Naive thymus-derived CD4-positive, alpha-beta T cell (primary cell): ENCODE measurements around the gene PIGT. TPM values are rescaled to one million over a fixed set of nuclear protein-coding genes. Genes with fewer than 3 reads are reported as not detected.

ENCODE experiments used
- ATAC-seq: fragments of 150-1000 bp; cut with Tn5 transposase; 2 replicates; pipeline ENCODE4 v1.10.0; 2021; ENCODE audit warnings: mild to moderate bottlenecking, moderate library complexity
- CTCF ChIA-PET: fragments of 350-600 bp; sonication (Branson Sonifier 250); formaldehyde crosslinking; loops from one replicate; lab custom pipeline; 2021; ENCODE audit warnings: antibody characterized with exemption; lab: Charles Lee
- POLR2A ChIA-PET: fragments of 350-600 bp; sonication (Branson Sonifier 250); formaldehyde crosslinking; loops from one replicate; lab custom pipeline; 2021; ENCODE audit warnings: antibody characterized with exemption, inconsistent platforms; lab: Charles Lee
- DNase-seq, 9 donors: peaks; one replicate each; pipeline versions ENCODE4 v3.0.0 to v3.0.0-alpha.2; 2020 to 2022; ENCODE audit warnings: mixed read lengths in 1 of 9
- H3K27ac ChIP-seq: one replicate; pipeline ENCODE4 v1.7.0; 2013; ENCODE audit warnings: mild to moderate bottlenecking, low read depth, low read length, moderate library complexity
- H3K27me3 ChIP-seq, 2 donors: one replicate each; pipeline ENCODE4 v1.7.0; 2013; ENCODE audit warnings: low read length in 2 of 2, mild to moderate bottlenecking in 2 of 2, moderate library complexity in 2 of 2; ENCODE audit not compliant: control insufficient read depth in 2 of 2, insufficient read depth in 2 of 2
- H3K36me3 ChIP-seq, 3 experiments: 1 replicate in 2 of 3; 2 replicates in 1 of 3; pipeline ENCODE4 v1.7.0; 2013; ENCODE audit warnings: low read length in 3 of 3, mild to moderate bottlenecking in 3 of 3, moderate library complexity in 1 of 3; ENCODE audit not compliant: insufficient read depth in 3 of 3, control insufficient read depth in 2 of 3
- H3K4me1 ChIP-seq, 2 donors: one replicate each; pipeline ENCODE4 v1.7.0; 2013; ENCODE audit warnings: low read length in 2 of 2, mild to moderate bottlenecking in 2 of 2, moderate library complexity in 1 of 2; ENCODE audit not compliant: control insufficient read depth in 2 of 2, insufficient read depth in 2 of 2
- H3K4me3 ChIP-seq: 2 replicates; pipeline ENCODE4 v1.7.0; 2013; ENCODE audit warnings: mild to moderate bottlenecking, low read length
- H3K9me3 ChIP-seq, 3 experiments: 1 replicate in 2 of 3; 2 replicates in 1 of 3; pipeline ENCODE4 v1.7.0; 2013; ENCODE audit warnings: low read length in 3 of 3; ENCODE audit not compliant: control insufficient read depth in 2 of 3
- H3K27ac Mint-ChIP-seq, 9 donors: one replicate each; pipeline ENCODE4 v1.8.0; 2020 to 2022; ENCODE audit warnings: mixed read lengths in 9 of 9, mild to moderate bottlenecking in 8 of 9, moderate library complexity in 5 of 9, inconsistent platforms in 2 of 9
- H3K27me3 Mint-ChIP-seq, 5 donors: one replicate each; pipeline ENCODE4 v1.8.0; 2021 to 2022; ENCODE audit warnings: mixed read lengths in 5 of 5, mild to moderate bottlenecking in 1 of 5
- H3K36me3 Mint-ChIP-seq, 5 donors: one replicate each; pipeline ENCODE4 v1.8.0; 2020 to 2022; ENCODE audit warnings: mixed read lengths in 5 of 5, mild to moderate bottlenecking in 3 of 5, inconsistent platforms in 1 of 5
- H3K4me1 Mint-ChIP-seq, 7 donors: one replicate each; pipeline ENCODE4 v1.8.0; 2020 to 2022; ENCODE audit warnings: mixed read lengths in 7 of 7, mild to moderate bottlenecking in 3 of 7, inconsistent platforms in 1 of 7
- H3K4me3 Mint-ChIP-seq, 10 donors: one replicate each; pipeline ENCODE4 v1.8.0; 2020 to 2022; ENCODE audit warnings: mild to moderate bottlenecking in 10 of 10, mixed read lengths in 10 of 10, moderate library complexity in 6 of 10, inconsistent platforms in 2 of 10
- H3K9me3 Mint-ChIP-seq, 11 donors: one replicate each; pipeline ENCODE4 v1.8.0; 2020 to 2022; ENCODE audit warnings: mixed read lengths in 11 of 11, mild to moderate bottlenecking in 4 of 11, inconsistent platforms in 1 of 11, moderate library complexity in 1 of 11
- intact Hi-C, 2 donors: fragments of 100-400 bp; cut with micrococcal nuclease; formaldehyde crosslinking; loops; one replicate each; pipeline ENCODE4 v1.15.1; 2023
- polyA plus RNA-seq, 2 donors: library from polyadenylated mRNA; unstranded; fragments of 300-500 nt; fragmentation: Illumina TruSeq; gene quantifications; one replicate each; pipeline ENCODE4 v1.2.3, GENCODE V29; 2021
- total RNA-seq, 6 experiments: library from RNA in 5 of 6; stranded (reverse) in 5 of 6; gene quantifications; 1 replicate in 5 of 6; 2 replicates in 1 of 6; pipeline ENCODE4 v1.2.3 and lab custom pipeline; 2021 to 2026

PIGT gene
- total and polyA plus RNA-seq, 7 experiments from 2014 or later = 78.7 to 140 (median 85.0) TPM

DNA sequence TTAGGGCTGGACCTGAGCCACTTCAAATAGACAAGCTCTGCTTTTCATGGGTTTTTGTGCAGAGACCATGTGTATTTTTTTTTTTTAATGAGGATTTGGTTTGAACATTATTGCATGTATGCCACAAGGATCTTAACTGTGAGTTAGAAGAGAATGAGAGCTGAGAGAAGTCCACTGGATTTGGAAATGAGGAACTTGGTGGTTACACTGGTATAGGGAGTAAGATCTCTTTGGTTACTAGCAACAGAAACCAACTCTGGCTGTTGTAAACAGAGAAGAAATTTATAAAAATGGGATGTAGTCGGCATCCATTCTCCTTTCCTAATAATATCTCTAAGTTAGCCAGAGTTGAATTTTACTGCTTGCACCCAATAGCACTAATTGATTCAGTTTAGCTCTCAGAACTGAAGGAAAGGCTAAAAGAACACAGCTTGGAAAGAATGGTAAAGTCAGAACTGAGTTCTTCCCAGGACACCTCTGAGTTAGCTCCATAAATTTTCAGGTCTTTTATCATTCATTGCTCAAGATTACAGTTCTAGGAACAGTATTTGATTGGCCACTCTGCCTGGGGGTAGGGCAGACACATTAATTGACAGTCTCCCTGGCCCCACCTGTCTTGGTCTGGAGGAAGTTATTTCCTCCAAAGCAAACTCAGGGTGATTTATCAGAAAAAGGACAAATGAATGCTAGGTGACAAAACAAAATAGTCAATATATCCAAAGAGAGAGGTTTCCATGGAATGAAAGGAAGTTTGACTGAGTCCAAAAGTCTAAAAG lies 49.7 kb downstream of the PIGT start:
- ChIA-PET CTCF (no interaction called here), POLR2A (interaction anchor here (1.1 kb wide), 1 partner anchor 28 kb away, joined by 4 read pairs; no protein-coding TSS in a partner anchor)
- Mint-ChIP-seq H3K27me3 (peaks cover 7 to 46% (median 18%) of the 10 kb centered on the region in 5 donors), H3K4me1 (peaks cover 0 to 7% (median under 1%) of the 10 kb centered on the region in 7 donors), H3K4me3 (no peak overlapping the region), H3K36me3 (peaks cover 0 to 4% (median 0%) of the 10 kb centered on the region in 5 donors), H3K27ac (no peak overlapping the region), H3K9me3 (no peaks in the 10 kb centered on the region)
- intact Hi-C loops = no loop called here
- Histone ChIP-seq H3K4me1 (peaks cover 3 to 7% of the 10 kb centered on the region in 2 donors), H3K27me3 (peaks cover 0 to 8% of the 10 kb centered on the region in 2 donors), H3K4me3 (no peak overlapping the region), H3K27ac (no peak overlapping the region), H3K9me3 (no peaks in the 10 kb centered on the region), H3K36me3 (no peaks in the 10 kb centered on the region)
- ATAC-seq (no peak), DNase-seq (no peak)

DNA sequence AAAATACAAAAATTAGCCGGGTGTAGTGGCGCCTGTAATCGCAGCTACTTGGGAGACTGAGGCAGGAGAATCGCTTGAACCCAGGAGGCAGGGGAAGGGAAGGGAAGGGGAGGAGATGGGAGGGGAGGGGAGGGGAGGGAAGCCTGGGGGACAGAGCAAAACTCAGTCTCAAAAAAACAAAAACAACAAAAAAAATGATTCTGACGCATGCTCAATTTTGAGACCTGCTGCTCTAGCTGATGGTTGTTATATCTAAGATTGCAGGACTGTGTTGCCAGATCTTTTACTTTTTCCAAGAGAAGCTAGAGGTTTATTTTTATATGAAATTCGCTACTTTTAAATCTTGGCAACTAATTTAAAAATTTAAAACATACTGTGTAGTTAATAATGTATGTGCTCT lies 51.2 kb downstream of the PIGT start:
- intact Hi-C loops = no loop called here
- Mint-ChIP-seq H3K36me3 (peaks cover 0 to 4% (median 0%) of the 10 kb centered on the region in 5 donors), H3K4me3 (no peak overlapping the region), H3K9me3 (peaks cover 0 to 1% (median 0%) of the 10 kb centered on the region in 11 donors), H3K27me3 (peaks cover 19 to 46% (median 27%) of the 10 kb centered on the region in 5 donors), H3K4me1 (peaks cover 0 to 7% (median 4%) of the 10 kb centered on the region in 7 donors), H3K27ac (no peak overlapping the region)
- no peak for ATAC-seq
- Histone ChIP-seq H3K27ac (no peak overlapping the region), H3K4me1 (peaks cover 3 to 7% of the 10 kb centered on the region in 2 donors), H3K9me3 (no peaks in the 10 kb centered on the region), H3K27me3 (peaks cover 0 to 8% of the 10 kb centered on the region in 2 donors), H3K36me3 (no peaks in the 10 kb centered on the region), H3K4me3 (no peak overlapping the region)
- ChIA-PET CTCF (interaction anchor here (0.5 kb wide), 1 partner anchor 8 kb away, joined by 3 read pairs; no protein-coding TSS in a partner anchor), POLR2A (no interaction called here)
- DNase-seq = no peak

DNA sequence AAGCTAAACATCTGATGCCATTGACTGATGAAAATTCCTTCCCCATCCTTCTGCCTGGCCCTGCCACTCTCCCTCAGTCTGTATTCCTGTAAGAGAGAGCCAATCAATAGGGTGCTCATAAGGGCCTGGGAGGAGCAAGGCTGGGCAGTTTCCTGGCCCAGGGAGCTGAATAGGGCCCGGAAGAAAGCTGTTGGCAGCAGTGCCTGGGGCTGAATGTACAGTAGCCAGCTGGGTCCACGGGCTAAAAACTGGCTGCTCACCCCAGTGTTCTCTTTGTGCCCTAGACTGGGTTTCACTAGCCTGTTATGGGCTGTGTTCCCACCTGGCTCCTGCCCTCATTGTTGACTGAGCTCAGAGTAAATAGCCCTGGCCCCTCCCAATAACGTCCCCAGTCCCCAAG lies 51.9 kb downstream of the PIGT start:
- Mint-ChIP-seq H3K27ac (no peak overlapping the region), H3K9me3 (peaks cover 0 to 1% (median 0%) of the 10 kb centered on the region in 11 donors), H3K4me3 (no peak overlapping the region), H3K4me1 (peaks cover 0 to 7% (median 4%) of the 10 kb centered on the region in 7 donors), H3K27me3 (peaks cover 26 to 47% (median 27%) of the 10 kb centered on the region in 5 donors), H3K36me3 (peaks cover 0 to 4% (median 0%) of the 10 kb centered on the region in 5 donors)
- POLR2A ChIA-PET = no interaction called here
- no peaks in the 10 kb centered on the region for H3K9me3 ChIP-seq
- CTCF ChIA-PET = interaction anchor here (0.5 to 0.6 kb wide), 2 partner anchors 9 to 56 kb away, joined by 3 read pairs; no protein-coding TSS in a partner anchor
- intact Hi-C loops = no loop called here
- H3K4me3 ChIP-seq = no peak overlapping the region
- H3K27me3 ChIP-seq = peaks cover 0 to 8% of the 10 kb centered on the region in 2 donors
- H3K27ac ChIP-seq = no peak overlapping the region
- no peaks in the 10 kb centered on the region for H3K36me3 ChIP-seq
- ATAC-seq = no peak
- no peak for DNase-seq
- peaks cover 3 to 7% of the 10 kb centered on the region in 2 donors for H3K4me1 ChIP-seq

DNA sequence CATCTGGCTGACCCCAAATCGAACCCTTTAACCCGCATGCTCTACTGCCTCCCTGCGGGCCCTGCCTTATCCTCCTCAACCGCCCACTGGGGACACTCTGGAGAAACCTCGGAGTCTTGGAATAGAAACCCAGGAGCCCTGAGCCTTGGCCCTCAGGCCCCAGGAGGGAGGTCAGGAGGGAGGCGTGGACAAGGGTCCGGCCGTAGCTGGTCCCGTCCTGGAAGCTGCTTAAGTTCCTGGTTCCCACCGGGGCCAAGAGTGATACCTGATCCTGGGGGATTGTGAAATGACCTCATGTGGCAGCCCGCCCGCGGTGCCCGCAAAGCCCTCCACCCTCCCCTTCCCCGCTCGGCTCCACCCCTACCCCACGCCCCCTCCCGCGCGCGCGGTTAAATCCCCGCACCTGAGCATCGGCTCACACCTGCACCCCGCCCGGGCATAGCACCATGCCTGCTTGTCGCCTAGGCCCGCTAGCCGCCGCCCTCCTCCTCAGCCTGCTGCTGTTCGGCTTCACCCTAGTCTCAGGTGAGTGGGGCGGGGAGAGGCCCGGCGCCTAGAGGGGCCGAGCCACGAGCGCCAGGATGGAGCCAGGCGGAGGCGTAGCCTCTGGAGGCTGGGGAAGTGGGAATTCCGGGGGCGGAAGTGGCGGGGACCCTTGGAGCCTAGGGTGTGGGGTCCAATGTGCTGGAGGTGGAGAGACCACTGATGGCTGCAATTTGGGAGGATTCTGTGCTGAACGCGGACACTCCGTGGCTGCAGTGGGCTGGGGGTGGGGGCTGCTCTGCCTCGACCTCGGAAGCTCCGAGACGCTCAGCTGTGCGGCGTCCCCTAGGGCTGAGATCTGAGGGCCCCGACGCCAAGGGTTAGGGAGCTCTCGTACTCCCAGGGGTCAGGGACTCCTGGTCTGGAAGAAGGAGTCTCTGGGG lies 53.7 kb downstream of the PIGT start, which contains the start of gene WFDC2:
Gene WFDC2 (plus strand): TSS at position 418 of the 926 bp plus-strand sequence. CDS start 29 bp downstream, at position 447.
- Mint-ChIP-seq H3K36me3 (peaks cover 0 to 4% (median 0%) of the 10 kb centered on the region in 5 donors), H3K9me3 (peaks cover 0 to 2% (median 0%) of the 10 kb centered on the region in 11 donors), H3K27ac (no peak within 1 kb of the TSS), H3K4me3 (peak within 1 kb of the TSS; percentile 55 to 77 (median 67)), H3K27me3 (peaks cover 36 to 47% (median 39%) of the 10 kb centered on the region in 5 donors), H3K4me1 (peaks cover 0 to 7% (median 4%) of the 10 kb centered on the region in 7 donors)
- Histone ChIP-seq H3K4me3 (peak within 1 kb of the TSS; percentile 44), H3K27ac (no peak within 1 kb of the TSS), H3K9me3 (no peaks in the 10 kb centered on the region), H3K36me3 (no peaks in the 10 kb centered on the region), H3K4me1 (peaks cover 3 to 7% of the 10 kb centered on the region in 2 donors), H3K27me3 (peaks cover 0 to 8% of the 10 kb centered on the region in 2 donors)
- intact Hi-C loops = no loop called here
- POLR2A ChIA-PET = no interaction called here
- DNase-seq (no peak), ATAC-seq (peak; percentile 16)
- CTCF ChIA-PET = interaction anchor here (0.6 kb wide), 1 partner anchor 110 kb away, joined by 3 read pairs; no protein-coding TSS in a partner anchor

DNA sequence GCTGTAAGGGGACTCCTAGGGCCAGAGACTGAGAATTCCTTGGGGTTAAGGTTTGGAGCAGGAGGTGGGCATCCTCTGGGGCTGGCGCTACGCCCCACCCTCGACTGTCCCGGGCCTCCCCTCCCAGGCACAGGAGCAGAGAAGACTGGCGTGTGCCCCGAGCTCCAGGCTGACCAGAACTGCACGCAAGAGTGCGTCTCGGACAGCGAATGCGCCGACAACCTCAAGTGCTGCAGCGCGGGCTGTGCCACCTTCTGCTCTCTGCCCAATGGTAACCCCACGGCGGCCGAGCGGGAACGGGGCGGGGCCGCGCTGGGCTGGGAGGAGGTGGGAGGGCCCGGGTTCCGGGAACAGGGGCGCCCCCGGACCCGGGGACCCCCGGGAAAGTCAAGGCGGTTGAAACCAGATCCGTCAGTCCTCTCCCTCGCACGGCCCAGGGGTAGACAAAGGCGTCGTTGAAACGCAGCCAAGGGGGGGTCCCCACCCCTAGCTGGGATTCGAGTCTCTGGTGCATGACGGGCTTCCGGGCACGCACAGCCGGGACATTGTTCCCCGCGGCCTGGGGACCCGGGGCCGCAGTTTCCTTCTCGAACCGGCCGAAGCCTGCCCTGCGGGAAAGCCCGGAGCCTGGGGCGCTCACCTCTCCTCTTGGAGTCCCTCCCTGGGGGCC lies 54.5 kb downstream of the PIGT start:
- H3K27ac ChIP-seq = no peak overlapping the region
- H3K27me3 ChIP-seq = peaks cover 0 to 8% of the 10 kb centered on the region in 2 donors
- no peaks in the 10 kb centered on the region for H3K9me3 ChIP-seq
- ChIA-PET CTCF (interaction anchor here (0.6 kb wide), 1 partner anchor 111 kb away, joined by 3 read pairs; no protein-coding TSS in a partner anchor), POLR2A (no interaction called here)
- Mint-ChIP-seq H3K27me3 (peaks cover 36 to 47% (median 39%) of the 10 kb centered on the region in 5 donors), H3K9me3 (peaks cover 0 to 2% (median 0%) of the 10 kb centered on the region in 11 donors), H3K27ac (no peak overlapping the region), H3K4me1 (peaks cover 0 to 7% (median 4%) of the 10 kb centered on the region in 7 donors), H3K4me3 (peak overlapping the region; percentile 55 to 77 (median 67)), H3K36me3 (peaks cover 0 to 4% (median 0%) of the 10 kb centered on the region in 5 donors)
- no peaks in the 10 kb centered on the region for H3K36me3 ChIP-seq
- DNase-seq (peak in 1 of 9 donors; percentile 27), ATAC-seq (peak; percentile 46)
- intact Hi-C loops = no loop called here
- H3K4me1 ChIP-seq = peaks cover 3 to 7% of the 10 kb centered on the region in 2 donors
- peak overlapping the region; percentile 44 for H3K4me3 ChIP-seq
